Thyroid gland (tissue), 4 donors: ENCODE measurements around the gene FBXO24. TPM values are rescaled to one million over a fixed set of nuclear protein-coding genes. Genes with fewer than 3 reads are reported as not detected.

Experiments
- DNase-seq, 2 donors: peaks; one replicate each; pipeline ENCODE4 v3.0.0-alpha.2; 2019
- H3K27ac ChIP-seq, 3 donors: fragments of 200-600 bp; sonication (generic); 1 replicate in 2 of 3; 2 replicates in 1 of 3; pipeline ENCODE4 v1.5.1; 2016 to 2019; ENCODE audit warnings: mild to moderate bottlenecking in 1 of 3, moderate library complexity in 1 of 3
- H3K27me3 ChIP-seq: fragments of 200-600 bp; sonication (generic); one replicate; pipeline ENCODE4 v1.5.1; 2019
- H3K36me3 ChIP-seq, 2 donors: fragments of 200-600 bp; sonication (generic); one replicate each; pipeline ENCODE4 v1.5.1; 2016 to 2019
- H3K4me1 ChIP-seq, 2 donors: fragments of 200-600 bp; sonication (generic); one replicate each; pipeline ENCODE4 v1.5.1; 2017 to 2019
- H3K4me3 ChIP-seq, 3 donors: fragments of 200-600 bp; sonication (generic); replicated peaks in 1 of 3; 1 replicate in 2 of 3; 2 replicates in 1 of 3; pipeline ENCODE4 v1.5.1; 2016; ENCODE audit warnings: mild to moderate bottlenecking in 1 of 3
- H3K9me3 ChIP-seq: fragments of 200-600 bp; sonication (generic); one replicate; pipeline ENCODE4 v1.5.1; 2017
- CTCF ChIP-seq, 6 experiments: fragments of 200-600 bp in 3 of 6; fragments of 450-650 bp in 3 of 6; sonication (generic) in 3 of 6; IDR thresholded peaks; one replicate each; pipeline ENCODE4 v1.5.1; 2016 to 2019; ENCODE audit warnings: antibody characterized with exemption in 6 of 6, mild to moderate bottlenecking in 2 of 6, inconsistent platforms in 1 of 6, moderate library complexity in 1 of 6
- POLR2A ChIP-seq, 2 donors: fragments of 450-650 bp; IDR thresholded peaks; one replicate each; pipeline ENCODE4 v1.6.1; 2017; ENCODE audit warnings: antibody characterized with exemption in 2 of 2, mild to moderate bottlenecking in 2 of 2, moderate library complexity in 1 of 2
- WGBS, 2 donors: methylation state at CpG; one replicate each; pipeline ENCODE4 v1.1.5; 2017; 5-methylcytosine and 5-hydroxymethylcytosine counted together
- intact Hi-C: fragments of 100-400 bp; cut with DNase I; formaldehyde crosslinking; loops from one replicate; pipeline ENCODE4 v1.15.1; 2023
- total RNA-seq, 4 donors: library from RNA; depleted of rRNA; stranded (reverse); fragments of >200 nt; gene quantifications; one replicate each; pipeline ENCODE4 v1.2.3, GENCODE V29; 2016

FBXO24 gene
- total RNA-seq, 4 donors from 2014 or later: 0.13 to 0.88 (median 0.50) TPM

GRCh38 chr7:100572281-100572948 is 13.7 kb upstream of the FBXO24 start:
- no peak overlapping the region for H3K27ac ChIP-seq
- no peak overlapping the region for H3K4me3 ChIP-seq
- H3K27me3 ChIP-seq: no peaks in the 10 kb centered on the region
- intact Hi-C loops: no loop called here
- DNase-seq: peak; percentile 37 to 38
- H3K4me1 ChIP-seq: peaks cover 12 to 18% of the 10 kb centered on the region in 2 donors
- 66 to 81% methylated on average over 17 to 18 of the region's 20 CpGs for WGBS, 2 donors
- H3K36me3 ChIP-seq: peaks cover 27 to 29% of the 10 kb centered on the region in 2 donors
- no peaks in the 10 kb centered on the region for H3K9me3 ChIP-seq
- TF ChIP-seq POLR2A (IDR thresholded peaks at IDR 0.05) (no peak), CTCF (IDR thresholded peaks at IDR 0.05) (no peak)

- Histone ChIP-seq H3K27ac (no peak overlapping the region), H3K4me3 (no peak overlapping the region), H3K36me3 (peaks cover 34 to 36% of the 10 kb centered on the region in 2 donors), H3K9me3 (no peaks in the 10 kb centered on the region), H3K27me3 (no peaks in the 10 kb centered on the region), H3K4me1 (peaks cover 12 to 18% of the 10 kb centered on the region in 2 donors)
- WGBS, 2 donors: 84 to 94% methylated on average over 8 to 27 of the region's 30 CpGs
- no peak for DNase-seq
- intact Hi-C loops: no loop called here
- TF ChIP-seq POLR2A (IDR thresholded peaks at IDR 0.05) (no peak), CTCF (IDR thresholded peaks at IDR 0.05) (no peak)
These were observed 13.0 kb upstream of the FBXO24 start for GRCh38 chr7:100572949-100573675.

- 92% methylated on average over 36 to 52 of the region's 70 CpGs for WGBS, 2 donors
- DNase-seq: no peak
- Histone ChIP-seq H3K27ac (no peak within 1 kb of the TSS), H3K9me3 (no peaks in the 10 kb centered on the region), H3K27me3 (no peaks in the 10 kb centered on the region), H3K4me1 (peaks cover 12 to 18% of the 10 kb centered on the region in 2 donors), H3K4me3 (no peak within 1 kb of the TSS), H3K36me3 (peaks cover 41 to 43% of the 10 kb centered on the region in 2 donors)
- TF ChIP-seq POLR2A (IDR thresholded peaks at IDR 0.05) (no peak), CTCF (IDR thresholded peaks at IDR 0.05) (no peak)
- intact Hi-C loops: no loop called here
These were observed 12.3 kb upstream of the FBXO24 start, which contains the start of gene SAP25 for GRCh38 chr7:100573691-100574361. TSS of gene SAP25 (minus strand) at chr7:100573900. CDS start at chr7:100573742, 158 bp downstream.

- 95 to 96% methylated on average over 44 of the region's 44 CpGs for WGBS, 2 donors
These were observed 11.5 kb upstream of the FBXO24 start for GRCh38 chr7:100574362-100575205.

More at GRCh38 chr7:100574362-100575205, 11.5 kb upstream of the FBXO24 start:
- Histone ChIP-seq H3K4me1 (peaks cover 10 to 13% of the 10 kb centered on the region in 2 donors), H3K9me3 (no peaks in the 10 kb centered on the region), H3K27ac (no peak overlapping the region), H3K36me3 (peaks cover 47% of the 10 kb centered on the region in 2 donors), H3K27me3 (no peaks in the 10 kb centered on the region), H3K4me3 (no peak overlapping the region)
- TF ChIP-seq CTCF (IDR thresholded peaks at IDR 0.05) (no peak), POLR2A (IDR thresholded peaks at IDR 0.05) (no peak)
- no peak for DNase-seq
- intact Hi-C loops: no loop called here
